K562 (cell line): ENCODE results near the gene ECI2.

Experiments used
- MAFK ChIP-seq: IDR thresholded peaks from 2 replicates; pipeline ENCODE4 v1.6.1; 2011; ENCODE audit warnings: low read length, improper control_type of control experiment
- MAX ChIP-seq: sonication (generic); formaldehyde crosslinking; IDR thresholded peaks from 2 replicates; pipeline ENCODE4 v1.9.0; 2022; ENCODE audit warnings: mild to moderate bottlenecking, missing genetic modification reagents
- MED1 ChIP-seq: sonication (generic); formaldehyde crosslinking; IDR thresholded peaks from 2 replicates; pipeline ENCODE4 v1.8.1; 2023; ENCODE audit warnings: missing genetic modification reagents, borderline replicate concordance
- MIER1 ChIP-seq: fragments of 450-650 bp; IDR thresholded peaks from 2 replicates; pipeline ENCODE4 v1.6.1; 2016; ENCODE audit warnings: antibody characterized with exemption, mild to moderate bottlenecking, low read depth
- NR3C1 ChIP-seq: sonication (generic); formaldehyde crosslinking; IDR thresholded peaks from 2 replicates; pipeline ENCODE4 v1.8.1; 2022; ENCODE audit warnings: missing genetic modification reagents
- XRCC5 ChIP-seq: fragments of 200-400 bp; formaldehyde crosslinking; IDR thresholded peaks from 2 replicates; pipeline ENCODE4 v1.6.1; 2017; ENCODE audit warnings: low read depth, mild to moderate bottlenecking, low read length

GRCh38 chr6:4145083-4145482 lies 9.7 kb upstream of the ECI2 start:
- no peak for TF ChIP-seq MIER1
- TF ChIP-seq MED1 = no peak
- TF ChIP-seq MAFK = no peak
- TF ChIP-seq XRCC5 = no peak
- no peak for TF ChIP-seq NR3C1 (CRISPR knock-in tag)
- no peak for TF ChIP-seq MAX
